K562 (cell line): ENCODE results near the gene MAP3K7. TPM values are rescaled to one million over a fixed set of nuclear protein-coding genes. Genes with fewer than 3 reads are reported as not detected.
A peak's percentile ranks its signal among the peaks of the same experiment; 100 is the strongest.

Experiments
- ATAC-seq: fragments of 200-7000 bp; cut with Tn5 transposase; 3 replicates; pipeline ENCODE4 v1.9.1; 2020; ENCODE audit warnings: moderate library complexity
- BruUV-seq: library from RNA; stranded (reverse); fragments of 400-500 nt; replicated peaks from 2 replicates; lab custom pipeline; 2021; lab: Mats Ljungman, UMichigan
- CTCF ChIA-PET: fragments of 300-600 bp; formaldehyde crosslinking; extraction: SDS; loops from one replicate; lab custom pipeline; 2021; ENCODE audit warnings: low intra/inter-chr PET ratio; lab: Yijun Ruan, JAX
- POLR2A ChIA-PET: fragments of 300-600, 350-650 bp; sonication (Branson Sonifier 250); formaldehyde crosslinking; extraction: SDS; loops from one replicate; lab custom pipeline; 2021; ENCODE audit warnings: antibody characterized with exemption, inconsistent platforms; lab: Yijun Ruan, JAX
- DNase-seq, 4 experiments: peaks; one replicate each; pipeline versions ENCODE4 v3.0.0 to v3.0.0-alpha.2; 2011 to 2018; ENCODE audit warnings: low spot score in 3 of 4, mixed read lengths in 3 of 4; ENCODE audit errors: extremely low read depth in 1 of 4
- FAIRE-seq: peaks from 2 replicates; lab custom pipeline; 2011; peaks lifted over from hg19 to GRCh38; lab: Jason Lieb, UNC
- H2AFZ ChIP-seq: 2 replicates; pipeline ENCODE4 v1.6.0; 2011; ENCODE audit warnings: low read depth, low read length, control low read depth, inconsistent platforms
- H3K27ac ChIP-seq: fragments of 200-600 bp; 3 replicates; pipeline ENCODE4 v1.8.0; 2011; ENCODE audit warnings: low read depth, mild to moderate bottlenecking, control low read depth, inconsistent platforms, low read length, moderate library complexity, mixed read lengths; ENCODE audit errors: extremely low read depth
- H3K27me3 ChIP-seq, 2 experiments: fragments of 300-600 bp in 1 of 2; 2 replicates in 1 of 2; 3 replicates in 1 of 2; pipeline versions ENCODE4 v1.6.0 to v1.8.0; 2011; ENCODE audit warnings: inconsistent platforms in 2 of 2, low read length in 2 of 2, mild to moderate bottlenecking in 1 of 2, mixed read lengths in 1 of 2, moderate library complexity in 1 of 2; ENCODE audit not compliant: control insufficient read depth in 2 of 2, insufficient read depth in 2 of 2
- H3K36me3 ChIP-seq: fragments of 300-600 bp; 3 replicates; pipeline ENCODE4 v1.8.0; 2011; ENCODE audit warnings: mild to moderate bottlenecking, low read length, inconsistent platforms; ENCODE audit not compliant: control insufficient read depth, insufficient read depth
- H3K4me1 ChIP-seq, 2 experiments: fragments of 200-600 bp in 1 of 2; replicated peaks in 1 of 2; 2 replicates in 1 of 2; 3 replicates in 1 of 2; pipeline versions ENCODE4 v1.5.1 to v1.8.0; 2011; ENCODE audit warnings: inconsistent platforms in 2 of 2, low read length in 2 of 2, mild to moderate bottlenecking in 1 of 2, mixed read lengths in 1 of 2, moderate library complexity in 1 of 2; ENCODE audit not compliant: control insufficient read depth in 2 of 2, insufficient read depth in 2 of 2
- H3K4me2 ChIP-seq: 2 replicates; pipeline ENCODE4 v1.6.1; 2011; ENCODE audit warnings: low read length, control low read depth, inconsistent platforms, mixed read lengths; ENCODE audit not compliant: insufficient read depth
- H3K4me3 ChIP-seq: fragments of 200-600 bp; sonication (generic), shearing (Covaris generic); 2 replicates; pipeline ENCODE4 v1.5.1; 2016; ENCODE audit warnings: control low read depth, inconsistent platforms
- H3K79me2 ChIP-seq: fragments of 200-600 bp; 3 replicates; pipeline ENCODE4 v1.8.0; 2011; ENCODE audit warnings: low read length, inconsistent platforms; ENCODE audit not compliant: control insufficient read depth, insufficient read depth
- H3K9ac ChIP-seq, 2 experiments: 2 replicates each; pipeline versions ENCODE4 v1.6.0 to v1.6.1; 2011; ENCODE audit warnings: low read depth in 2 of 2, low read length in 2 of 2, control low read depth in 1 of 2, inconsistent platforms in 1 of 2, mild to moderate bottlenecking in 1 of 2, mixed read lengths in 1 of 2; ENCODE audit not compliant: insufficient read depth in 1 of 2
- H3K9me1 ChIP-seq: one replicate; pipeline ENCODE4 v1.6.0; 2011; ENCODE audit warnings: inconsistent platforms, mild to moderate bottlenecking, low read length, moderate library complexity; ENCODE audit not compliant: control insufficient read depth, insufficient read depth
- H3K9me3 ChIP-seq: replicated peaks from 2 replicates; pipeline ENCODE4 v1.5.1; 2011; ENCODE audit warnings: low read depth, low read length, inconsistent platforms; ENCODE audit not compliant: control insufficient read depth, insufficient read depth
- H4K20me1 ChIP-seq: replicated peaks from 2 replicates; pipeline ENCODE4 v1.6.1; 2011; ENCODE audit warnings: low read length, inconsistent platforms, mixed read lengths; ENCODE audit not compliant: control insufficient read depth, insufficient read depth
- ATF3 ChIP-seq, 2 experiments: fragments of 450-650 bp in 1 of 2; sonication (generic) in 1 of 2; formaldehyde crosslinking in 1 of 2; IDR thresholded peaks in 1 of 2; conservative IDR thresholded peaks in 1 of 2; 2 replicates each; pipeline versions ENCODE4 v1.6.1 to v1.8.1; 2016 to 2023; ENCODE audit warnings: mild to moderate bottlenecking in 2 of 2, moderate library complexity in 2 of 2, inconsistent platforms in 1 of 2, missing genetic modification reagents in 1 of 2
- C11orf30 ChIP-seq: fragments of 450-650 bp; IDR thresholded peaks from 2 replicates; pipeline ENCODE4 v1.6.1; 2016; ENCODE audit warnings: low read depth, mild to moderate bottlenecking
- CBFA2T2 ChIP-seq: fragments of 450-650 bp; conservative IDR thresholded peaks from 2 replicates; pipeline ENCODE4 v1.6.1; 2017; ENCODE audit warnings: mild to moderate bottlenecking
- HDAC6 ChIP-seq: IDR thresholded peaks from 2 replicates; pipeline ENCODE4 v1.6.1; 2012; ENCODE audit warnings: low read depth, mild to moderate bottlenecking, control low read depth, inconsistent platforms, low read length, moderate library complexity
- KLF6 ChIP-seq: fragments of 250-450 bp; sonication (Bioruptor Pico); IDR thresholded peaks from 2 replicates; pipeline ENCODE4 v1.4.0; 2020; ENCODE audit warnings: mild to moderate bottlenecking, moderate library complexity, borderline replicate concordance
- MAZ ChIP-seq, 2 experiments: fragments of 450-650 bp in 1 of 2; sonication (generic) in 1 of 2; formaldehyde crosslinking; IDR thresholded peaks in 1 of 2; conservative IDR thresholded peaks in 1 of 2; 2 replicates each; pipeline versions ENCODE4 v1.4.0 to v1.5.0; 2020; ENCODE audit warnings: mild to moderate bottlenecking in 1 of 2, missing genetic modification reagents in 1 of 2
- OTX1 ChIP-seq: fragments of 450-650 bp; formaldehyde crosslinking; IDR thresholded peaks from 2 replicates; pipeline ENCODE4 v1.4.0; 2022; ENCODE audit warnings: mild to moderate bottlenecking
- PATZ1 ChIP-seq: fragments of 250-450 bp; sonication (Bioruptor Pico); IDR thresholded peaks from 2 replicates; pipeline ENCODE4 v1.5.0; 2020; ENCODE audit warnings: mild to moderate bottlenecking, borderline replicate concordance
- U2AF1 ChIP-seq: fragments of 200-400 bp; formaldehyde crosslinking; optimal IDR thresholded peaks from 2 replicates; pipeline ENCODE3; 2017; ENCODE audit warnings: mild to moderate bottlenecking, low read depth, low read length, moderate library complexity
- ZNF766 ChIP-seq: fragments of 200-800 bp; sonication (Bioruptor generic); conservative IDR thresholded peaks from 2 replicates; pipeline ENCODE4 v1.6.1; 2016; ENCODE audit warnings: missing genetic modification characterization, missing compliant biosample characterization
- WGBS: fragments of 100-300 bp; shearing (Covaris generic); methylation state at CpG from one replicate; pipeline ENCODE4 v1.1.6; 2016; ENCODE audit warnings: low coverage, mixed read lengths; ENCODE audit not compliant: insufficient coverage; ENCODE audit errors: missing lambda C conversion rate; 5-methylcytosine and 5-hydroxymethylcytosine counted together
- in situ Hi-C: fragments of 300-500 bp; cut with MboI; formaldehyde crosslinking; loops from 4 replicates; pipeline ENCODE4 v1.15.0; 2018; ENCODE audit warnings: inconsistent platforms, mixed read lengths
- intact Hi-C: fragments of 100-400 bp; cut with micrococcal nuclease; formaldehyde crosslinking; loops from 2 replicates; pipeline ENCODE4 v1.14.2; 2022
- polyA plus RNA-seq, 8 experiments: library from polyadenylated mRNA; depleted of rRNA in 4 of 8; stranded (reverse) in 5 of 8; unstranded in 3 of 8; fragments of >200 nt; fragmentation: Nextera tagmentation in 2 of 8; fragmentation: Illumina TruSeq in 1 of 8; extraction: Ambion mirVana in 2 of 8; extraction: Trizol in 1 of 8; gene quantifications; 2 replicates each; pipeline versions ENCODE4 v1.2.1 to v1.2.3, GENCODE V29; 2011 to 2014; ENCODE audit warnings: inconsistent platforms in 1 of 8, missing spikeins in 1 of 8
- total RNA-seq, 7 experiments: library from RNA; depleted of rRNA in 6 of 7; stranded (reverse); fragments of >200 nt in 6 of 7; fragmentation: Illumina TruSeq in 2 of 7; extraction: Trizol in 2 of 7; gene quantifications; 2 replicates each; pipeline versions ENCODE4 v1.2.1 to v1.2.3, GENCODE V29; 2011 to 2021; ENCODE audit warnings: low replicate concordance in 1 of 7
- TF ChIP-seq, protein P1 (sequence below), 2 experiments: fragments of 150-350 bp in 1 of 2; IDR thresholded peaks; 2 replicates each; pipeline ENCODE4 v1.6.1; 2012 to 2016; ENCODE audit warnings: low read depth in 2 of 2, low read length in 2 of 2, mild to moderate bottlenecking in 1 of 2, moderate library complexity in 1 of 2
- TF ChIP-seq, protein P2 (sequence below): sonication (generic); formaldehyde crosslinking; IDR thresholded peaks from 2 replicates; pipeline ENCODE4 v1.5.0; 2020; ENCODE audit warnings: missing genetic modification reagents

The MAP3K7 gene
- total and polyA plus RNA-seq, 9 of the 15 experiments (the other 6 are each of a cell fraction or from before 2014, with no cell fraction given), result 13.4 to 60.9 (median 34.8) TPM

- Histone ChIP-seq H3K4me3 (no peak overlapping the region), H3K79me2 (no peaks in the 10 kb centered on the region), H3K9me3 (no peaks in the 10 kb centered on the region), H3K36me3 (no peaks in the 10 kb centered on the region; the same call in 2 of the 3 replicates), H4K20me1 (no peaks in the 10 kb centered on the region), H3K4me2 (peak overlapping the region; percentile 54), H2AFZ (peak overlapping the region; percentile 91), H3K27ac (peak overlapping the region; percentile 69), H3K9me1 (no peaks in the 10 kb centered on the region), H3K4me1 (peaks cover 5 to 15% of the 10 kb centered on the region in 2 experiments; a peak in 4 of 5 replicates), H3K27me3 (no peaks in the 10 kb centered on the region), H3K9ac (peak overlapping the region in 1 of 2 experiments; percentile 28; a peak in 2 of 4 replicates)
- peak; percentile 99 for ATAC-seq
- in situ Hi-C loops (no loop called here), intact Hi-C loops (no loop called here)
- POLR2A ChIA-PET, result interaction anchor here (0.6 to 0.9 kb wide), 2 partner anchors 12 to 245 kb away, joined by 3 read pairs; no protein-coding TSS in a partner anchor
- FAIRE-seq, result peak; percentile 98
- no TSS peak for BruUV-seq
- DNase-seq, result peak; percentile 56 to 84 (median 64)
- 0% methylated on average over 3 of the region's 3 CpGs for WGBS
- CTCF ChIA-PET, result no interaction called here
- TF ChIP-seq C11orf30 (peak; percentile 96), KLF6 (CRISPR knock-in tag) (no peak; the same call in 1 of the 2 replicates), U2AF1 (no peak), CBFA2T2 (0 out of 2 replicates have a peak, but pooled peaks have one; percentile 7), MAZ (CRISPR knock-in tag; conservative IDR thresholded peaks at IDR 0.05 in 1 of 2, IDR thresholded peaks at IDR 0.05 in 1 of 2) (0 out of 4 replicates have a peak, but pooled peaks of 1 of the 2 experiments have one; percentile 31), ZNF766 (peak; percentile 67; the same call in 1 of the 2 replicates), OTX1 (CRISPR knock-in tag) (no peak), ATF3 (IDR thresholded peaks at IDR 0.05) (peak; percentile 57; the same call in 1 of the 2 replicates), ATF3 (CRISPR knock-in tag; conservative IDR thresholded peaks at IDR 0.05) (no peak), HDAC6 (no peak), PATZ1 (no peak)
- TF ChIP-seq, protein P1, sequence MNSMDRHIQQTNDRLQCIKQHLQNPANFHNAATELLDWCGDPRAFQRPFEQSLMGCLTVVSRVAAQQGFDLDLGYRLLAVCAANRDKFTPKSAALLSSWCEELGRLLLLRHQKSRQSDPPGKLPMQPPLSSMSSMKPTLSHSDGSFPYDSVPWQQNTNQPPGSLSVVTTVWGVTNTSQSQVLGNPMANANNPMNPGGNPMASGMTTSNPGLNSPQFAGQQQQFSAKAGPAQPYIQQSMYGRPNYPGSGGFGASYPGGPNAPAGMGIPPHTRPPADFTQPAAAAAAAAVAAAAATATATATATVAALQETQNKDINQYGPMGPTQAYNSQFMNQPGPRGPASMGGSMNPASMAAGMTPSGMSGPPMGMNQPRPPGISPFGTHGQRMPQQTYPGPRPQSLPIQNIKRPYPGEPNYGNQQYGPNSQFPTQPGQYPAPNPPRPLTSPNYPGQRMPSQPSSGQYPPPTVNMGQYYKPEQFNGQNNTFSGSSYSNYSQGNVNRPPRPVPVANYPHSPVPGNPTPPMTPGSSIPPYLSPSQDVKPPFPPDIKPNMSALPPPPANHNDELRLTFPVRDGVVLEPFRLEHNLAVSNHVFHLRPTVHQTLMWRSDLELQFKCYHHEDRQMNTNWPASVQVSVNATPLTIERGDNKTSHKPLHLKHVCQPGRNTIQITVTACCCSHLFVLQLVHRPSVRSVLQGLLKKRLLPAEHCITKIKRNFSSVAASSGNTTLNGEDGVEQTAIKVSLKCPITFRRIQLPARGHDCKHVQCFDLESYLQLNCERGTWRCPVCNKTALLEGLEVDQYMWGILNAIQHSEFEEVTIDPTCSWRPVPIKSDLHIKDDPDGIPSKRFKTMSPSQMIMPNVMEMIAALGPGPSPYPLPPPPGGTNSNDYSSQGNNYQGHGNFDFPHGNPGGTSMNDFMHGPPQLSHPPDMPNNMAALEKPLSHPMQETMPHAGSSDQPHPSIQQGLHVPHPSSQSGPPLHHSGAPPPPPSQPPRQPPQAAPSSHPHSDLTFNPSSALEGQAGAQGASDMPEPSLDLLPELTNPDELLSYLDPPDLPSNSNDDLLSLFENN (IDR thresholded peaks at IDR 0.05; ENCODE audit: low read depth in 2 of 2, low read length in 2 of 2), result no peak
- TF ChIP-seq, protein P2, sequence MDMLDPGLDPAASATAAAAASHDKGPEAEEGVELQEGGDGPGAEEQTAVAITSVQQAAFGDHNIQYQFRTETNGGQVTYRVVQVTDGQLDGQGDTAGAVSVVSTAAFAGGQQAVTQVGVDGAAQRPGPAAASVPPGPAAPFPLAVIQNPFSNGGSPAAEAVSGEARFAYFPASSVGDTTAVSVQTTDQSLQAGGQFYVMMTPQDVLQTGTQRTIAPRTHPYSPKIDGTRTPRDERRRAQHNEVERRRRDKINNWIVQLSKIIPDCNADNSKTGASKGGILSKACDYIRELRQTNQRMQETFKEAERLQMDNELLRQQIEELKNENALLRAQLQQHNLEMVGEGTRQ (CRISPR knock-in tag), result no peak
Observed at GRCh38 chr6:90502866-90503407, 83.9 kb downstream of the MAP3K7 start.
